ENCODE measurements around the gene HDAC4. TPM values are rescaled to one million over a fixed set of nuclear protein-coding genes. Genes with fewer than 3 reads are reported as not detected.

Gene HDAC4
- total and polyA plus RNA-seq, 2 donors, result 24.4 to 29.5 TPM

- Histone ChIP-seq H3K4me1 (ENCODE audit: insufficient read depth) (no peaks in the 10 kb centered on the region), H3K27ac (ENCODE audit: low read depth) (no peak overlapping the region), H3K36me3 (ENCODE audit: insufficient read depth) (no peaks in the 10 kb centered on the region), H3K4me3 (ENCODE audit: low read depth, low read length) (no peak overlapping the region)
- DNase-seq (ENCODE audit: extremely low spot score), result no peak
- 93% methylated on average over 19 of the region's 19 CpGs for WGBS
Measured at GRCh38 chr2:239379641-239380170, 21.1 kb downstream of the HDAC4 start.

DNA sequence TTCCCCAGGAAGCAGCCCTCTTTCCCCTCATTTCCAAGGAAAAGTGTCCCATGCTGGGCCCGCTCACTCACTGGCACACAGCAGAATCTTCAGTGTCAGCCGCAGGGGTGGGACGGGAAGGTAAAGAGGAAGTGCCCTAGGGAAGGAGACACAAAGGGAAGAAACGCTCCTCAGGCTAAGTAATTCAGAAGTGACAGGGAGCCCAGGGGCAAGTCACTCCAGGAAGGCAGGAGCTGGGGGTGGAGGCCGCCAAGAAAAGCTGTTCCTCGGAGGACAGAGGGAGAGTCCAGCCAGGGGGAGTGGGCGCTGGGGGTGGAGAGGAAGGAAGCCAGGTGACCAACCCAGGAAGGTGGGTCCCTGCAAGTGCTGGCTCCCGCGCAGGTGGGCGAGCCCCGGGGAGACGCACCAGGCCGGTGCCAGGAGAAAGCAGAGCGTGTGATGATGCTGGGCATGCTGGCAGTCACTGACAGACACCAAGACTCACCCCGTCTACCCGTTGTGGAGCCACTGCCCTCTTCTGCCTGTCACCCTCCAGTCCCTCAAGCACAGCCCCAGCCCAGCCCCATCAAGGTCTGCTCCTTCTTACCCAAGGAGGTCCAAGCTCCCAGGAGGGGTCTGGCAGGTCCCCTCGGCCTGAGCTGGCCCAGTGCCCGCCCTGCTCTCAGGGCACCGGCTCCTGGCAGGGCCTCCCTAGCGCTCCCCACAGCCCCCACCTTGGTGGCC is 21.7 kb downstream of the HDAC4 start:
- DNase-seq (ENCODE audit: extremely low spot score), result no peak
- 86% methylated on average over 20 of the region's 20 CpGs for WGBS
- Histone ChIP-seq H3K4me1 (ENCODE audit: insufficient read depth) (no peaks in the 10 kb centered on the region), H3K4me3 (ENCODE audit: low read depth, low read length) (no peak overlapping the region), H3K36me3 (ENCODE audit: insufficient read depth) (no peaks in the 10 kb centered on the region), H3K27ac (ENCODE audit: low read depth) (no peak overlapping the region)

DNA sequence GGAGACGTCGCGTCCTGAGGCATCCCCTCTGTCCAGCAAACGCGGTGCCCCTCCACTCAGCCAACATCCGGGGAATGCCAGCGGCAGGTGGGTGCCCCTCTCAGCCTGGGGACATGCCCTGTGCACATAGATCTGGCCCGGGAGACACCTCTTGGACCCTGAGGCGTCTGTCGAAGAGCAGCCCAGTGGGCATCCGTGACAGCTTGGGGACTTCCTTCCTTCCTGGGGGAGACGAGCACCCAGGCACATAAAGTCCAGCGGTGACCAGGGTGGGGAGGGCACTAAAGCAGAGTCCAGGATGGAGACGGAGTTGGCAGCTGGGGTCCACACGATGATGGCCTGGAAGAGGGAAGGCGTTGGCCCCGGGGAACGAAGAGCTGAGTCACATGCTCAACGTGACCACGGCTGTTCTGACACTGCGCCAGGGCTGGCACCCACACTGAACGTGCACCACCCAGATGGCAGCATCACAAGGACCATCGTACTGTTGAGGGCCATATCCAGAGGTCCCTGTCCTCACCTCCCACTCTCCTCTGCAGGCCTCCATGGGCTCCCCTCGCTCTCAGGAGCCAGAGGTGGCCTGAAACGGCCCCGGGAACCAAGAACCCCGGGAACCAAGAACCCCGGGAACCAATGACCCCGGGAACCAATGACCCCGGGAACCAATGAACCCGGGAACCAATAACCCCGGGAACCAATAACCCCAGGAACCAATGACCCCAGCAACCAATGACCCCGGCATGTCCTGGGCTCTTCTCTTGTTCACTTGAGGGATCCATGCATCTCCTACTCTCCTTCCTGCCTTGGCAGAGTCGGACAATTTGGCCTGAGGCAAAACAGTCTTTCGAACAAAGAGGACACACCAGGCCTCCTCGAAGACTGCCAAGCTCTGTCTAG is 22.6 kb downstream of the HDAC4 start:
- DNase-seq (ENCODE audit: extremely low spot score), result no peak
- WGBS, result 92% methylated on average over 36 of the region's 36 CpGs

DNA sequence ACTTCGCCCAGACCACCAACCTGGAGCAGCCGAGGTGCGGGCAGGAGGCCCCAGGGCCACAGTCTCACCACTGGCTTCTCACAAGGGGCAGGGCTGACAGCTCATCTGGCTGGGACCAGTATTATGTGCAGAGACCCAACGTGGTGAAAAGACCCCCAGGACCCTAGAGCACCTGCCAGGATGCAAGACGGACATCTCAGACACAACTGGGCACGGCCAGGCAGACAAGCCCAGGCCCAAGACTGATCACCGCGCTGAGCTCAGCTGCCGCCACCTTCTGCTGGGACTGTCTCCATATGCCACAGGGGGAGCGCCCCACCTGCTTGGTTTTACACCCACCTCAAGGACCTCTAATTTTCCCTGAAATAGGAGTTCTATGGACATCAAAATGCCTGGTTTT is 23.2 kb downstream of the HDAC4 start:
- DNase-seq (ENCODE audit: extremely low spot score), result no peak
- Histone ChIP-seq H3K4me3 (ENCODE audit: low read depth, low read length) (no peak overlapping the region), H3K4me1 (ENCODE audit: insufficient read depth) (no peaks in the 10 kb centered on the region), H3K27ac (ENCODE audit: low read depth) (no peak overlapping the region), H3K36me3 (ENCODE audit: insufficient read depth) (no peaks in the 10 kb centered on the region)
- WGBS, result 97% methylated on average over 10 of the region's 10 CpGs

More for the DNA sequence above, 22.6 kb downstream of the HDAC4 start:
- H3K4me3 ChIP-seq (ENCODE audit: low read depth, low read length), result no peak overlapping the region
- H3K27ac ChIP-seq (ENCODE audit: low read depth), result no peak overlapping the region
- H3K36me3 ChIP-seq (ENCODE audit: insufficient read depth), result no peaks in the 10 kb centered on the region
- no peaks in the 10 kb centered on the region for H3K4me1 ChIP-seq (ENCODE audit: insufficient read depth)

GRCh38 chr2:239376942-239377531 is 23.8 kb downstream of the HDAC4 start:
- H3K27ac ChIP-seq (ENCODE audit: low read depth), result no peak overlapping the region
- 94% methylated on average over 21 of the region's 21 CpGs for WGBS
- no peaks in the 10 kb centered on the region for H3K36me3 ChIP-seq (ENCODE audit: insufficient read depth)
- H3K4me1 ChIP-seq (ENCODE audit: insufficient read depth), result no peaks in the 10 kb centered on the region
- no peak overlapping the region for H3K4me3 ChIP-seq (ENCODE audit: low read depth, low read length)
- DNase-seq (ENCODE audit: extremely low spot score), result no peak

- no peak for DNase-seq (ENCODE audit: extremely low spot score)
- Histone ChIP-seq H3K4me1 (ENCODE audit: insufficient read depth) (no peaks in the 10 kb centered on the region), H3K36me3 (ENCODE audit: insufficient read depth) (no peaks in the 10 kb centered on the region), H3K4me3 (ENCODE audit: low read depth, low read length) (no peak overlapping the region), H3K27ac (ENCODE audit: low read depth) (no peak overlapping the region)
- WGBS, result 95% methylated on average over 13 of the region's 13 CpGs
Measured at GRCh38 chr2:239376351-239376750, 24.5 kb downstream of the HDAC4 start.

DNA sequence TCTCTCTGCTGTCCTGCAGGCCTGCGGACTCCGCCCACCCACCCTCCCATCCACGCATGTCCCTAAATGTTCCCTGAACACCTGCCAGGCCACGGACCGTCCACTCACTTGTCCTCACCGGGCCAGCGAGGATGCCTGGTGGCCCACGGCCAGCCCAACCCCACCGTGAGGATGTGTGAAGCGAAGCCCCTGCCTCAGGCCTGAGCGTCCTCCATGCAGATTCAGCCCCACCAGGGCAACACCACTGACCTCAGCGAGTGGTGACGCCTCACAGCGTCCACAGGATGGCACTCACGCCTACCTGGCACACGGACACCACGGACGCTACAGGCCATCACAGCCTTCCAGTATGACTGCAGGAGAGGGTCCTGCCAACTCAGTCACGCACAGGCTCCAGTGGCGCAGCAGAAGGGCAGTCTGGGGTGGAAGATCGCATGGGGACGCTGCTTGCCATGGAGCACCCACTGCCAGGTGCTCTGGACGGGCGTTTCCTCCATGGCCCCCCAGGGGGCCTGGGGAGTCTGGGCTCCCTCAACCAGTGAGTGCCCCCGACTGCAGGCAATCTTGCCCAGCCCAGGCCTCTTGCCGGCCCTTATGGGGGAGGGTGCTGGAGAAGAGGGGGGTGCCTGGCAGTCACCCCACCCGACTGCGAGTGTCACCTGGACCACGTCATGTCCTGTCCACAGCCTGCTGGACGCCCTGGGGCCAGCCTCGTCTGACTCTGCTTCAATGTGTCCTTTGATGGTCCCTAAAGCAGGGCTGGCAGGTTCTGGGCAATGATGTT is 25.4 kb downstream of the HDAC4 start:
- H3K4me1 ChIP-seq (ENCODE audit: insufficient read depth), result no peaks in the 10 kb centered on the region
- H3K36me3 ChIP-seq (ENCODE audit: insufficient read depth), result no peaks in the 10 kb centered on the region
- no peak for DNase-seq (ENCODE audit: extremely low spot score)
- 90% methylated on average over 31 of the region's 31 CpGs for WGBS
- no peak overlapping the region for H3K27ac ChIP-seq (ENCODE audit: low read depth)
- no peak overlapping the region for H3K4me3 ChIP-seq (ENCODE audit: low read depth, low read length)

GRCh38 chr2:239374896-239375277 is 25.9 kb downstream of the HDAC4 start:
- no peak for DNase-seq (ENCODE audit: extremely low spot score)
- H3K36me3 ChIP-seq (ENCODE audit: insufficient read depth), result no peaks in the 10 kb centered on the region
- H3K27ac ChIP-seq (ENCODE audit: low read depth), result no peak overlapping the region
- 95% methylated on average over 13 of the region's 13 CpGs for WGBS
- H3K4me1 ChIP-seq (ENCODE audit: insufficient read depth), result no peaks in the 10 kb centered on the region
- H3K4me3 ChIP-seq (ENCODE audit: low read depth, low read length), result no peak overlapping the region

DNA sequence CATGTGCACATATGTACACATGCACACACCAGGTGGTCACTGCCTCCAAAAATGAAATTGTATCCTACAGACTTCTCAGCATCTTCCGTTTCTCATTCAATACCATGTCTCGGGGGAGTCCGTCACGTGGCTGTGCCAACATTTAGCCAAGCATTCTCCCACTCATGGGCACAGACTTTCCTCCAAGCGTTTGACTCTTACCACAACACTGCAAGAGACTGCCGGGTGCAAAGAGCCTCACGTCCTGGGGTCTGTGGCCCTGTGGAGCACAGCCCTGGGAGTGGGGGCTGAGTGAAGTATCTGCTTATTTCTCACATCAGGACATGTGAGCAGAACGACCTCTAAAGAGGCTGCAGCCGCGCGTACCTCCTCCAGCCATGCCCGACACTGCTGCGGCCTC is 28.0 kb downstream of the HDAC4 start:
- H3K27ac ChIP-seq (ENCODE audit: low read depth), result no peak overlapping the region
- H3K4me3 ChIP-seq (ENCODE audit: low read depth, low read length), result no peak overlapping the region
- WGBS, result 88% methylated on average over 13 of the region's 13 CpGs
- DNase-seq (ENCODE audit: extremely low spot score), result no peak
- H3K36me3 ChIP-seq (ENCODE audit: insufficient read depth), result no peaks in the 10 kb centered on the region
- no peaks in the 10 kb centered on the region for H3K4me1 ChIP-seq (ENCODE audit: insufficient read depth)

GRCh38 chr2:239371726-239372686 is 28.8 kb downstream of the HDAC4 start:
- Histone ChIP-seq H3K4me3 (ENCODE audit: low read depth, low read length) (no peak overlapping the region), H3K36me3 (ENCODE audit: insufficient read depth) (no peaks in the 10 kb centered on the region), H3K27ac (ENCODE audit: low read depth) (no peak overlapping the region), H3K4me1 (ENCODE audit: insufficient read depth) (no peaks in the 10 kb centered on the region)
- DNase-seq (ENCODE audit: extremely low spot score), result no peak
- 94% methylated on average over 34 of the region's 34 CpGs for WGBS

GRCh38 chr2:239370876-239371725 is 29.7 kb downstream of the HDAC4 start:
- WGBS, result 95% methylated on average over 13 of the region's 13 CpGs
- H3K4me3 ChIP-seq (ENCODE audit: low read depth, low read length), result no peak overlapping the region
- DNase-seq (ENCODE audit: extremely low spot score), result no peak
- no peaks in the 10 kb centered on the region for H3K36me3 ChIP-seq (ENCODE audit: insufficient read depth)
- no peak overlapping the region for H3K27ac ChIP-seq (ENCODE audit: low read depth)
- no peaks in the 10 kb centered on the region for H3K4me1 ChIP-seq (ENCODE audit: insufficient read depth)

DNA sequence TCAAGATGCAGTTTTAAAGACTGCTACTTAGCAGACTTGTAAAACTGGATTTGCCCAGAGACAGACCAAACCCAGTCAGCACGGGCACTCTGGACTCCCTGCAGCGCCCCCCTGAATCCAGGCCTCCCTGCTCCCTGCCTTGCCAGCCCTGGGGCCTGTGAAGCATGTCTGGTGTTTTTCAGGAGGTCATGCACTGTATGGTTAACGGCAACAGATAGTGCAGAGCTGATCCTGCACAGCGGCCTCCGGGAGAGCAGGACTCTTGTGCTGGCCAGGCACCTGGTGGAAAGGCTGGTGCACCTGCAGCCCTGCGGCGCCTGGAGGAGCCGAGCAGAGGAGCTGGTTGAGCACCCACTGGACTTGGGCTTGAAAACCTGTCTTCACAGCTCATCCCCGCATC is 30.4 kb downstream of the HDAC4 start:
- DNase-seq (ENCODE audit: extremely low spot score), result no peak
- H3K4me3 ChIP-seq (ENCODE audit: low read depth, low read length), result no peak overlapping the region
- 94% methylated on average over 9 of the region's 9 CpGs for WGBS
- no peaks in the 10 kb centered on the region for H3K4me1 ChIP-seq (ENCODE audit: insufficient read depth)
- H3K27ac ChIP-seq (ENCODE audit: low read depth), result no peak overlapping the region
- no peaks in the 10 kb centered on the region for H3K36me3 ChIP-seq (ENCODE audit: insufficient read depth)

All from urinary bladder (tissue), 4 donors.